Mammary epithelial cell (primary cell): Measurements from ENCODE around the gene SLC7A5.
"Not testable (repeated sequence)": the region's sequence is repeated elsewhere in the genome, so short reads cannot be mapped to it uniquely, and the experiment has no call there.

Source experiments
- CTCF ChIP-seq, 2 donors: IDR thresholded peaks in 1 of 2; conservative IDR thresholded peaks in 1 of 2; 2 replicates each; pipeline ENCODE4 v1.5.1; 2011 to 2012; ENCODE audit warnings: inconsistent platforms in 2 of 2, low read length in 2 of 2, mild to moderate bottlenecking in 2 of 2, control low read depth in 1 of 2, low read depth in 1 of 2; ENCODE audit not compliant: insufficient read depth in 1 of 2; ENCODE audit errors: extremely low read depth in 1 of 2
- EZH2 ChIP-seq: IDR thresholded peaks from 2 replicates; pipeline ENCODE4 v1.6.1; 2012; ENCODE audit warnings: low read length, inconsistent platforms, borderline replicate concordance

- not testable (repeated sequence) for TF ChIP-seq CTCF (conservative IDR thresholded peaks at IDR 0.05 in 1 of 2, IDR thresholded peaks at IDR 0.05 in 1 of 2; ENCODE audit: extremely low read depth in 1 of 2, insufficient read depth in 1 of 2, low read depth in 1 of 2, low read length in 2 of 2); EZH2
These were observed 41.9 kb upstream of the SLC7A5 start for GRCh38 chr16:87911106-87911763.
